ENCODE data around the gene GLYR1.

DNA sequence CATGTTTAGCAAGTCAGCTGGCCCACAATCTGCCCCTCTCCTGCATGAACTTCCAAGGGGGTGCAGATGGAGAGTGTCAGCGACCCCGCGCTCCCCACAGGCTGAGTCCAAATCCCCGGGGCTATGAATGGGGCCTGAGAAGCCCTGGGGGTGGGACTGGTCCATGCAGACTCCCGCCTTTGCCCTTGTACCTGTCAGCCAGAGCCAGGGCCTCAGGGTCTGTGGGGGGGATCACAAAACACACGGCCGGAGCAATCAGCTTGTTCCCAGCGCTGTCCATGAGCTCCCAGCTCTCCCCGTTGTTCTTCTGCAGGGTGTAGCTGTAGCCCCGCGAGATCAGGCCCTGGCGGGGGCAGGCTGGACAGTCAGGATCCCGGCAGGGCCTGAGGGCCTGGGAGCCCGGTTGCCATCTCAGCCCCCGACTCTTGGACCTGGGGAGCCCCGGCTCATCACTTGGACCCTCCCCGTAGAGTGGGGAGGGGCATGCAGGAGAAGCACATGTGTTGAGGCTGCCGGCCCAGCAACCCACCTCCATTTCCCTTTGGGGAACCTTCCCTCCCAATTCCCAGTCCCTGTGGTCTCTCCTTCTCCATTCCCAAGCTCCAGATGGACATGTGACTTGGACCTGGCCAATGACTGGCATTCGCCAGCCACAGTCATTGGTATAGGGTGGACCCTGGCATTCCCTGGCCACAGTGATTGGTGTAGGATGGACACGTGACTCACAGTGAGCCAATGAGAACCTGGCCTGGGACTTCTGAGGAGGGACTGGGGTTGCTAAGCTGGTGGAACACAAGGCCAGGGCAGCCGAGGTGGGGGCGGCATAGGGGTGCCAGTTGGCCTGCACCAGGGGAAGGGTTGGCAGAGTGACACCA is 47.4 kb upstream of the GLYR1 start:
- TF ChIP-seq, protein P1, sequence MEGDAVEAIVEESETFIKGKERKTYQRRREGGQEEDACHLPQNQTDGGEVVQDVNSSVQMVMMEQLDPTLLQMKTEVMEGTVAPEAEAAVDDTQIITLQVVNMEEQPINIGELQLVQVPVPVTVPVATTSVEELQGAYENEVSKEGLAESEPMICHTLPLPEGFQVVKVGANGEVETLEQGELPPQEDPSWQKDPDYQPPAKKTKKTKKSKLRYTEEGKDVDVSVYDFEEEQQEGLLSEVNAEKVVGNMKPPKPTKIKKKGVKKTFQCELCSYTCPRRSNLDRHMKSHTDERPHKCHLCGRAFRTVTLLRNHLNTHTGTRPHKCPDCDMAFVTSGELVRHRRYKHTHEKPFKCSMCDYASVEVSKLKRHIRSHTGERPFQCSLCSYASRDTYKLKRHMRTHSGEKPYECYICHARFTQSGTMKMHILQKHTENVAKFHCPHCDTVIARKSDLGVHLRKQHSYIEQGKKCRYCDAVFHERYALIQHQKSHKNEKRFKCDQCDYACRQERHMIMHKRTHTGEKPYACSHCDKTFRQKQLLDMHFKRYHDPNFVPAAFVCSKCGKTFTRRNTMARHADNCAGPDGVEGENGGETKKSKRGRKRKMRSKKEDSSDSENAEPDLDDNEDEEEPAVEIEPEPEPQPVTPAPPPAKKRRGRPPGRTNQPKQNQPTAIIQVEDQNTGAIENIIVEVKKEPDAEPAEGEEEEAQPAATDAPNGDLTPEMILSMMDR (IDR thresholded peaks at IDR 0.05): no peak
- TF ChIP-seq POLR2A (IDR thresholded peaks at IDR 0.05): no peak

Data from vagina (tissue), 2 donors.